ENCODE data around the gene PAMR1.

DNA sequence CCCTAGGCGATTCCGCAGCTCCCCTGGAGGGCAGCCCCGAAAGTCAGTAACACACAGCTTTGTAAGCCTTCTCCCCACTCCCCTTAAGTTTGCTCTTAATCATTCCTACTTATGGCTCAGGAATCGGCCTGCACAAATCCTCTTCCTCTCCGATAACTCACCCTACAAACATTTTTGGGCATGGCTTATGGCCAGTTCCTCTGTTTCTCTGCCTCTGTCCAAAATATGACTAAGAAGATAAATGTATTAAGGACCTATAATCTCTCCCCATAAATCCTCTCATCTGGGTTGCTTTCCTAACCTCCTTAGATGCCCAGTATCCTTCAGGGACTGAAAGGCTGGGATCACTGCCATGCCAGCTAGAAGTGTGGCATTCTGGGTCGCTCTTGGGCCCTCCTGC lies 41.0 kb downstream of the PAMR1 start:
- no peak for TF ChIP-seq EP300 (IDR thresholded peaks at IDR 0.05; ENCODE audit: borderline replicate concordance)
- TF ChIP-seq, protein P1, sequence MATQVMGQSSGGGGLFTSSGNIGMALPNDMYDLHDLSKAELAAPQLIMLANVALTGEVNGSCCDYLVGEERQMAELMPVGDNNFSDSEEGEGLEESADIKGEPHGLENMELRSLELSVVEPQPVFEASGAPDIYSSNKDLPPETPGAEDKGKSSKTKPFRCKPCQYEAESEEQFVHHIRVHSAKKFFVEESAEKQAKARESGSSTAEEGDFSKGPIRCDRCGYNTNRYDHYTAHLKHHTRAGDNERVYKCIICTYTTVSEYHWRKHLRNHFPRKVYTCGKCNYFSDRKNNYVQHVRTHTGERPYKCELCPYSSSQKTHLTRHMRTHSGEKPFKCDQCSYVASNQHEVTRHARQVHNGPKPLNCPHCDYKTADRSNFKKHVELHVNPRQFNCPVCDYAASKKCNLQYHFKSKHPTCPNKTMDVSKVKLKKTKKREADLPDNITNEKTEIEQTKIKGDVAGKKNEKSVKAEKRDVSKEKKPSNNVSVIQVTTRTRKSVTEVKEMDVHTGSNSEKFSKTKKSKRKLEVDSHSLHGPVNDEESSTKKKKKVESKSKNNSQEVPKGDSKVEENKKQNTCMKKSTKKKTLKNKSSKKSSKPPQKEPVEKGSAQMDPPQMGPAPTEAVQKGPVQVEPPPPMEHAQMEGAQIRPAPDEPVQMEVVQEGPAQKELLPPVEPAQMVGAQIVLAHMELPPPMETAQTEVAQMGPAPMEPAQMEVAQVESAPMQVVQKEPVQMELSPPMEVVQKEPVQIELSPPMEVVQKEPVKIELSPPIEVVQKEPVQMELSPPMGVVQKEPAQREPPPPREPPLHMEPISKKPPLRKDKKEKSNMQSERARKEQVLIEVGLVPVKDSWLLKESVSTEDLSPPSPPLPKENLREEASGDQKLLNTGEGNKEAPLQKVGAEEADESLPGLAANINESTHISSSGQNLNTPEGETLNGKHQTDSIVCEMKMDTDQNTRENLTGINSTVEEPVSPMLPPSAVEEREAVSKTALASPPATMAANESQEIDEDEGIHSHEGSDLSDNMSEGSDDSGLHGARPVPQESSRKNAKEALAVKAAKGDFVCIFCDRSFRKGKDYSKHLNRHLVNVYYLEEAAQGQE (IDR thresholded peaks at IDR 0.05; ENCODE audit: low read depth): no peak
- TF ChIP-seq, protein P2, sequence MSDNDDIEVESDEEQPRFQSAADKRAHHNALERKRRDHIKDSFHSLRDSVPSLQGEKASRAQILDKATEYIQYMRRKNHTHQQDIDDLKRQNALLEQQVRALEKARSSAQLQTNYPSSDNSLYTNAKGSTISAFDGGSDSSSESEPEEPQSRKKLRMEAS (IDR thresholded peaks at IDR 0.05): no peak
- no peak for TF ChIP-seq CREB1 (IDR thresholded peaks at IDR 0.05; ENCODE audit: low read depth)
- TF ChIP-seq YY1 (IDR thresholded peaks at IDR 0.05; ENCODE audit: low read depth): no peak
- no peak for TF ChIP-seq NFIC (IDR thresholded peaks at IDR 0.05)
- no peak for TF ChIP-seq TEAD4 (IDR thresholded peaks at IDR 0.05)
- no peak for TF ChIP-seq FOXM1 (IDR thresholded peaks at IDR 0.05; ENCODE audit: borderline replicate concordance, low read depth)
- no peak for TF ChIP-seq TAF1 (IDR thresholded peaks at IDR 0.05; ENCODE audit: low read depth)
- TF ChIP-seq, protein P3, sequence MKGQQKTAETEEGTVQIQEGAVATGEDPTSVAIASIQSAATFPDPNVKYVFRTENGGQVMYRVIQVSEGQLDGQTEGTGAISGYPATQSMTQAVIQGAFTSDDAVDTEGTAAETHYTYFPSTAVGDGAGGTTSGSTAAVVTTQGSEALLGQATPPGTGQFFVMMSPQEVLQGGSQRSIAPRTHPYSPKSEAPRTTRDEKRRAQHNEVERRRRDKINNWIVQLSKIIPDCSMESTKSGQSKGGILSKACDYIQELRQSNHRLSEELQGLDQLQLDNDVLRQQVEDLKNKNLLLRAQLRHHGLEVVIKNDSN (IDR thresholded peaks at IDR 0.05): no peak
